HG03520 (cell line): ENCODE measurements around the gene C6orf62.
"Not testable (repeated sequence)": the region's sequence is repeated elsewhere in the genome, so short reads cannot be mapped to it uniquely, and the experiment has no call there.

Source experiments
- ATAC-seq: cut with Tn5 transposase; IDR thresholded peaks from one replicate; pipeline ENCODE4 v1.9.1; 2021; ENCODE audit warnings: mild to moderate bottlenecking, moderate library complexity; ENCODE audit not compliant: unreplicated experiment

The C6orf62 gene

DNA sequence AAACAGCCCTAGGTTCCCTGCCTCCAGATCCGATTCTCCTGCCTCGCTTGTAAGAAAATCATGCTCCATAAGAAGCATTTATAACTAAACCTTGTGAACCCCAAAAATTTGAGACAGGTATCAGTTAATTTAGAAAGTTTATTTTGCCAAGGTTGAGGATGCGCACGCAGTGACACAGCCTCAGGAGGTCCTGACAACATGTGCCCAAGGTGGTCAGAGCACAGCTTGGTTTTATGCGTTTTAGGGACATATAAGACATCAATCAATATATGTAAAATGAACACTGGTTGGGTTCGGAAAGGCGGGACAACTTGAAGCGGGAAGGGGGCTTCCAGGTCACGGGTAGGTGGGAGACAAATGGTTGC, 50.0 kb downstream of the C6orf62 start:
- no peak for ATAC-seq

DNA sequence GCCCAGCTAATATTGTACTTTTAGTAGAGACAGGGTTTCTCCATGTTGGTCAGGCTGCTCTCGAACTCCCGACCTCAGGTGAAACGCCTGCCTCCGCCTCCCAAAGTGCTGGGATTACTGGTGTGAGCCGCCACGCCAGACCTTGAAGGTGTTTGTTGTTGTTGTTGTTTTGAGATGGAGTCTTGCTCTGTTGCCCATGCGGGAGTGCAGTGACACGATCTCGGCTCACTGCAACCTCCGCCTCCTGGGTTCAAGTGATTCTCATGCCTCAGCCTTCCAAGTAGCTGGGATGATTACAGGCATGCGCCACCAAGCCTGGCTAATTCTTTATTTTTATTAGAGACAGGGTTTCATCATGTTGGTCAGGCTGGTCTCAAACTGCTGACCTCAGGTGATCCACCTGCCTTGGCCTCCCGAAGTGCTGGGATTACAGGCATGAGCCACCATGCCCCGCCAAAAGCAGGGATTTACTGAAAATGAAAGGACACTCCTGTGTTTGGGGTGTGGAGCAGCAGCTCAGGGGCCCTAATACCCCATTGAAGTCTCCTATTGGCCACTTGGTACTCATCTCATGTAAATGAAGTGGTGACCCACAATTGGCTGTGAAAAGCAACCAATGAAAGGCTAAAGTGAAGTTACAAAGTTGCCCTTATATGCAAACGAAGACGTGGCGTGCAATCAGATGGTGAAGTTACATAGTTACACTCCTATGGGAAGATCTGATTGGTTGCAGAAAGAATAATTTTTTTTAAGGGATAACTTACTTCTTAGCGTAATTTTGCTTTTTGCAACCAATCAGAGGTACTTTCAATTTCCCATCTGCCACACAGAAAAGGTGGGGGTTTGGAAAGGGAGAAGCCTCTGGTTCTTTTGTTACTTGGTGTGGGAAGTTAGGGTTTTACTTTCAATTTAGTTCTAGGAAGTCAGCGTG, 50.6 kb downstream of the C6orf62 start:
- ATAC-seq: not testable (repeated sequence)

DNA sequence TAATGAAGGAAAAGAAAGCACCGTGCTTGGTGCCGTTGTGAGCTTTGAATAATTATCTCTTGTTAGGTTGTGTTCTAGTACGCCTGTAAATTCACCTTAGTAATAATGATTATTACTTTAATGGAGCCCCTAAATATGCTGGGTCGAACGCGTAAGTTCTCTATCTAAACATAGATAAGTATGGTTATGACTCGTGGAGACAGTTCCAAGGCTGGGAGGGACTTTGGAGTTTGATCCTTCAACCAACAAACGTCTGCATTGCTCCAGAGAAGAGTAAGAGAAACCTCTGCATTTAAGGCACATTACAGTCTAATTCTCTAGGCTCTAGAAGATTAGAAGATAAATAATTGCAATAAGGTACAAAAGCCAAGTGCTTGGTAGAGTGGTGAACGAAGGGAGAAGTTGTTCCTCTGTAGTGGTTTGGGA, 51.6 kb downstream of the C6orf62 start:
- no peak for ATAC-seq

DNA sequence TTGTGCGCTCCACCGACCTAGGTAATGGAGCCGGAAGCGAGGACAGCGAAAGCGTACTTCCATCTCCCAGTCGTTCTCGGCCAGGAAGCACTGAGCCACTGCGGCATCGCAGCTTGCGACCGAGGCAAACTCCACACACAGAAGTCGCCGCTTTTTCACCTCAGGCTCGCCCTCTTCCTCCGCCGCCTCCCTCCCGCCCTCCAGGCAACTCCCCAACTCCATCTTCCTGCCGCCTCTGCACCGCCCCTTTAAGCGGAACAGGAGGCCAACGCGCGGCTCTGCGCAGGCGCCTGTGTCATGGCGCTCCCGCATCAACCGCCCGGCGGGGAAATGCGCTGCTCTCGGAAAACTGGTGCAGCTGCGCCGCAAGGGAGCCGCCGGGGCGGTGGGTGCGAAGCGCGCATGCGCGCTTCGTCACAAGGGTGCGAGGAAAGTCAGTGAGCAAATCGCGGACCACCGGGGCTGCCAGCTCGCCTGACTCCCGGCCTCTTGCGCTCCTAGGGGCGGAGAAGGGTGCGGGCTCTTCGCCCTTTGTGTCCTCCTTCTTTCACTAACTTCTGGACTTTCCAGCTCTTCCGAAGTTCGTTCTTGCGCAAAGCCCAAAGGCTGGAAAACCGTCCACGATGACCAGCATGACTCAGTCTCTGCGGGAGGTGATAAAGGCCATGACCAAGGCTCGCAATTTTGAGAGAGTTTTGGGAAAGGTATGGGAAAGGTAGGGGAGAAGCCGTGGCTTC, 52.1 kb downstream of the C6orf62 start, which contains the start of the genes ACOT13 and TDP2:
Gene ACOT13, plus strand, starts transcription at position 437 of the 737 bp plus-strand sequence. Its CDS starts 187 bp downstream, at position 624.
Gene TDP2, minus strand, starts transcription at position 259 of the 737 bp plus-strand sequence. Its CDS starts 37 bp downstream, at position 222.
- ATAC-seq: peak; percentile 95

DNA sequence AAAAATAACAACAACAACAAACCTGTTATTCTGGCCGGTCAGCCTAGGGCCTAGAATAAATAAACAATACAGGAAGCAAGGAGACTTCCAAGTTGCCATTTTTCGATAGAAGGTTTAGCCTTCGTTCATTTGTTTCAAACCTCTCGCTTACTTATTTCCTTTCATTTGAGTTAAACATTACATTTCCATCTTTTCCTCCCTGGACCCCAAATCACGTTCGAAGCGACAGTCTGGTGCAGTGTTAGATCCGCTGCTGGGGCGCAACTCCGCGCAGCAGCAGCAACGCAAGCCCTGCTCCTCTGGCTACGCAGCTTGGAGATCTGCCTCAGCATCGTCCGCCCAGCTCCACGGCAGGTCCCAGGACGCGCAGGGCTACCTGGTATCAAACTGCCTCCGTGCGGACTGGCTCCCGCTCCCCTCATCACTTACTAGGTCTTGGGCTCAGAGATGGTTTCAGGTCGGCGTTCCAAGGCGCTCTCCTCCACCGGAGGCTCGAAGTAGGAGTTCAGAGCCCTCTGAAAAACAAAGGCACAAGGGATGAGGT, 52.8 kb downstream of the C6orf62 start:
- peak; percentile 29 for ATAC-seq

DNA sequence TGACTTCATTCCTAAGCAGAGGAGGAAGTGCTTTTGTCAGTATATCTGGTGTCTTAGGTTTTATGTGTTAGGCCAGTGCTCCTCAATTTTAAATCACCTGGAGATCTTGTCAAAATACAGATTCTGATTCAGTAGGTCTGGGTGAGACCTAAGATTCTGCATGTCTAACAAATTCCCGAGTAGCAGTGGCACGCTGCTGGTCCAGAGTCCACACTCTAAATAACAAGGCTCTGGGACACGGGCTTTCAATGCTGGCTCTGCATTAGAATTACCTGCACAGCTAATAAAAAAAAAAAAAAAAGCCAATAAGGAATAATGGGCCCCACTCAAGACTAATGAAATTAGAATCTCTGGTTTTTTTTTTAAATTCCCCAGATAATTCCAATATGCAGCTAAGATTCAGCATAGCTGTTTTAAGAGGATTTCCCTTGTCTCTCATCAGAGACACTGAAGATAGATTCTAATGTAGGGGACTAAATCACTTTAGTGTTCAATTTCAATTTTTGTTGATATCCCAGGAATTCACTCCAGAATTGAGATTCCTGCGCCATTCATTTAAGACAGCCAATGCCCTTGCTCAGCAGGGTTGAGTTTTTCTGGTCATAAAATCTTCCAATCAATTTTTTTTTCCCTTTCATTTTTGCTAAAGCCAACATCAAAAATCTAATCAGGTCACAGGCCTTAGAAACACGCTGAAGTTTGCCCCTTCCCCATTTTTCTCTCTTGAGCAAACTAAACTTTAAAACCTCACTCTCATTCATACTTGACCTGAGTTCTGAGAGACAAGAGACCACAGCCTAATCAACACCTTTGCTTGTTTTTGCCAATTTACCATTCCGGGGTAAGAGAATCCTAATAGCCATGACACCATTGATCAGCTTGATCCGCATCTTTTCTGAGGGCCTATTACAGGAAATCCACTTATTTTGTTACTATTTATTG, 54.6 kb downstream of the C6orf62 start:
- no peak for ATAC-seq

DNA sequence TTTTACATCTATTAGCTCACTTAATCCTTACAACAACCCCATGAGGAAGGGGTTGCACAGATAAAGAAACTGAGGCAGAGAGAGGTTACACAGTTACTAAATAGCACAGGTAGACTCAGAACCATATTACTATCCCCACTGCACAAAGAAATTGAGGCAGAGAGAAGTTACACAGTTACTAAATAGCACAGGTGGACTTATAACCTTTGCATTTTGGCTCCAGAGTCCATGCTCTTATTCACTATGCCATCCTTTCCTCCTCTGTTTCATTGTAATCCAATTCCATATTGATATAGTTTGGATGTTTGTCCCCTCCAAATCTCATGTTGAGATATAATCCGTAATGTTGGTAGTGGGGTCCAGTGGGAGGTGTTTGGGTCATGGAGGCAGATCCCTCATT, 55.8 kb downstream of the C6orf62 start:
- ATAC-seq: no peak

DNA sequence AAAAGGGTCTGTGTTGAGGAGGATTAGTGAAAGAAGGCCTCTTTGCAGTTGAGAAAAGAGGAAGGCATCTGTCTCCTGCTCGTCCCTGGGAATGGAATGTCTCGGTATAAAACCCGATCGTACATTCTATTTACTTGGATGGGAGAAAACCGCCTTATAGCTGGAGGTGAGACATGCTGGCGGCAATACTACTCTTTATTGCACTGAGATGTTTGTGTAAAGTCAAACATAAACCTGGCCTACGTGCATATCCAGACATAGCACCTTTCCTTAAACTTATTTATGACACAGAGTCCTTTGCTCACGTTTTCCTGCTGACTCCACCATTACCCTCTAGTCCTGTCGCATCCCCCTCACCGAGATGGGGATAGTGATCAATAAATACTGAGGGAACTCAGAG, 56.7 kb downstream of the C6orf62 start:
- ATAC-seq: no peak

DNA sequence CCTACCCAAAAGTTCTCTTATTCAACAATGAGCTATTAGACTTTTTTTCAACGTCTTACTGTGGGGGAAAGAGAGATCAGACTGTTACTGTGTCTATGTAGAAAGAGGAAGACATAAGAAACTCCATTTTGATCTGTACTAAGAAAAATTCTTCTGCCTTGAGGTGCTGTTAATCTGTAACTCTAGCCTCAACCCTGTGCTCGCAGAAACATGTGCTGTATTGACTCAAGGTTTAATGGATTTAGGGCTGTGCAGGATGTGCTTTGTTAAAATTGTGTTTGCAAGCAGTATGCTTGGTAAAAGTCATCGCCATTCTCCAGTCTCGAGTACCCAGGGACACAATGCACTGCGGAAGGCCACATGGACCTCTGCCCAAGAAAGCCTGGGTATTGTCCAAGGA, 57.2 kb downstream of the C6orf62 start:
- ATAC-seq: not testable (repeated sequence)

DNA sequence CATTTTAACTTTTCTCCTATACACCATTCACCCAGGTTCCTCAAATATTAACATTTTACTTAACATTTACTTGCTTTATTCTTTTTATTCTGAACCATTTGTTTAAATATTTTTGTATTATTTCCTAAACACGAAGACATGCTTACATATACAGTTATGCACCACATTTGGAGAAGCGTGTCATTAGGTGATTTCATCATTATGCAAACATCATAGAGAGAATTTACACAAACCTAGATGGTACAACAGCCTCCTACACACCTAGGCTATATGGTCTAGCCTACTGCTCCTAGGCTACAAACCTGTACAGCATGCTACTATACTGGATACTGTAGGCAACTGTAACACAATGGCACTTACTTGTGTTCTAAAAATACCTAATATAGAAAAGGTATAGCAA, 58.8 kb downstream of the C6orf62 start:
- ATAC-seq: no peak

DNA sequence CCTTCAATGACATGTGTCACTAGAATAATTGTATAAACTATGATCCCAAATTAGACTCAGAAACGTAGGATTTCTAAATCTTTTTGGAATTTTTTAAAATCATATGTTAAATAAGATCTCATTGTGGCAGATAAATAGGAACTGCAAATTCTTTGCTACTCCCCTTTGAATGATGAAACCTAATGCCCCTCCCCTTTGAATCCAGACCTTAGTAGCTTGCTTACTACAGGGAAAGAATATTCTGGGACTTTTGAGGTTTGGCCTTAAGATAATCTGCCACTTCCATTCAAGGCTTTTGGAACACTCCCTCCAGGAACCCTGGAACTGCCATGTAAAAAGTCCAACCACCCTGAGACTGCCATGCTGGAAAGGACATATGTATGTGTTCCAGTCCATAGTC, 59.4 kb downstream of the C6orf62 start:
- ATAC-seq: no peak

DNA sequence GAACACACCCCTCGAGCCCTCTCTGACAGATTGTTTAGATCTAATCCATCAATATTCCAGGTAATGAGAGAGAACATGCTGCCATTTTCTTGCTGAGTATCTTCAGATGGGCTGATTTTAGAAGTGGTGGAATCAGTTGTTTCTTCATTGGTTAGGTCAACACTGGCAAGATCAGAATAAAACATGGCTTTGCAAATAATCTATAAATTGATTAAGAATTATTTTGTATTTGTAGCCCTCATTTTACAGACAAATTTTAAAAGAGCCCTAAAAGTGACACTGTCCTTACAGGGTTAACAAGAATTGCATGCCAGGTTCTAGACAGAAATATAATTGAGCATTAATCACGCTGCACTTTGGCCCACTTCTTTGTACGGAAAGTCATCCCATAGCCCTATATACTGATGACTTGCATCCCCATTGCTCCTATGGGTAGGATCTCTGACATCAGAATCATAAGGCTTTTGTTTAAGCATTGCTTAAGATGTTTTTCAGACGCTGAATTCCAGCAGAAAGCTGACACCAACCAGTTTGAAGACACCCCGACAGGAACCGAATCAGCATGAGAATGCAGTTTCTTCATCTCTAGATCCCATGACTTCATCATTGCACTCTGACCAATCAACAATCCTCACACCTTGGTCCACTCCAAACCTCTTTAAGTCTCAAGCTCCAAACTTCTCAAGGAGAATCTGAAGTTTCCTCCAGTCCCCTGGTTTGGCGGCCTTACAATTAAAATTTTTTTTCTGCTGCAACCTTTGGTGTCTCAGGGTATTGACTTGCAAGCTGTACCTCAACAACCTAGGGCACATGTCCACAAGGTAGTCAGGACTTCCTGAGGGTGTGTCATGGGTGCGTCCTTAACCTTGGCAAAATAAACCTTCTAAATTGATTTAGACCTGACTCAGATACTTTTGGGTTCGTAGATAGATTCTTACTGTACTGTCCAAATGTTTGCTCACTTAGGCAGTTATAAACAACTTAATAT, 60.1 kb downstream of the C6orf62 start:
- no peak for ATAC-seq

DNA sequence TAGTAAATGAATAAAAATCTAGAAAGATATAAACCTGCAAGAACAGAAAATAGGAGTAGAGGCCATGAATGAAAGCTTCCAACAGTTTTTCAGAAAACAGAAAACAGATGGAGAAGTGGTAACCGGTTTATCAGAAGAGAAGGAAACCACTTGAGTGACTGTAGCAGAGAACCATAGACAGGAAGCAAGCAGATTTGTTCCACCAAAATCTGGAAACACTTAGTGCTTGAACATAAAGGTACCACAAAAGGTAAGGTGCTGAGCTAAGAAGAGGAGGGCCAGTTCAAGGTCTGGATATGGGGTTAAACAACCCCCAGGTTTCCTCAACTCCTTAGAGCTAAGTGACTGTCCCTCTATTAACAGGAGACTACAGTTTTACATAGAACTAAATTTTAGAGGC, 63.7 kb downstream of the C6orf62 start:
- ATAC-seq: no peak
